Hepatocyte (in vitro differentiated cells): ENCODE data around the gene PERM1. TPM values are rescaled to one million over a fixed set of nuclear protein-coding genes. Genes with fewer than 3 reads are reported as not detected.

Experiments used
- DNase-seq: peaks from one replicate; pipeline ENCODE4 v3.0.0-alpha.2; 2016; ENCODE audit warnings: low spot score
- H2AFZ ChIP-seq: fragments of 200-600 bp; sonication (generic); 2 replicates; pipeline ENCODE4 v1.6.0; 2016; ENCODE audit warnings: antibody characterized with exemption, mild to moderate bottlenecking
- H3K27ac ChIP-seq: fragments of 200-600 bp; sonication (generic); 2 replicates; pipeline ENCODE4 v1.5.1; 2016; ENCODE audit warnings: mild to moderate bottlenecking
- H3K27me3 ChIP-seq: fragments of 200-600 bp; sonication (generic); 2 replicates; pipeline ENCODE4 v1.6.1; 2016
- H3K36me3 ChIP-seq: fragments of 200-600 bp; sonication (generic); replicated peaks from 2 replicates; pipeline ENCODE4 v1.5.1; 2016; ENCODE audit warnings: low read depth; ENCODE audit not compliant: insufficient read depth
- H3K4me1 ChIP-seq: fragments of 200-600 bp; sonication (generic); 2 replicates; pipeline ENCODE4 v1.5.1; 2016; ENCODE audit warnings: mild to moderate bottlenecking, moderate library complexity; ENCODE audit not compliant: insufficient read depth
- H3K4me2 ChIP-seq: fragments of 200-600 bp; sonication (generic); 2 replicates; pipeline ENCODE4 v1.6.0; 2016
- H3K4me3 ChIP-seq: fragments of 200-600 bp; sonication (generic); 2 replicates; pipeline ENCODE4 v1.5.1; 2016; ENCODE audit warnings: mild to moderate bottlenecking
- H3K79me2 ChIP-seq: fragments of 200-600 bp; sonication (generic); 2 replicates; pipeline ENCODE4 v1.6.0; 2017; ENCODE audit warnings: mild to moderate bottlenecking
- H3K9me2 ChIP-seq: fragments of 200-600 bp; sonication (generic); replicated peaks from 2 replicates; pipeline ENCODE4 v1.6.0; 2017; ENCODE audit warnings: mild to moderate bottlenecking; ENCODE audit not compliant: insufficient read depth
- H3K9me3 ChIP-seq: fragments of 200-600 bp; sonication (generic); 2 replicates; pipeline ENCODE4 v1.5.1; 2016; ENCODE audit warnings: low read depth, mild to moderate bottlenecking
- H4K20me1 ChIP-seq: fragments of 200-600 bp; sonication (generic); 2 replicates; pipeline ENCODE4 v1.6.0; 2016; ENCODE audit warnings: mild to moderate bottlenecking; ENCODE audit not compliant: insufficient read depth, poor library complexity, severe bottlenecking
- CTCF ChIP-seq: fragments of 200-600 bp; sonication (generic); IDR thresholded peaks from 2 replicates; pipeline ENCODE4 v1.5.1; 2016; ENCODE audit warnings: antibody characterized with exemption, mild to moderate bottlenecking; ENCODE audit not compliant: poor library complexity
- EZH2 ChIP-seq: fragments of 200-600 bp; sonication (generic); IDR thresholded peaks from 2 replicates; pipeline ENCODE4 v1.6.1; 2016; ENCODE audit warnings: antibody characterized with exemption, mild to moderate bottlenecking, borderline replicate concordance
- EZH2phosphoT487 ChIP-seq: fragments of 200-600 bp; sonication (generic); IDR thresholded peaks from one replicate; pipeline ENCODE4 v1.6.1; 2018; ENCODE audit warnings: antibody characterized with exemption, mild to moderate bottlenecking, low read depth, moderate library complexity; ENCODE audit not compliant: unreplicated experiment, severe bottlenecking
- WGBS: methylation state at CpG from one replicate; pipeline ENCODE4 v1.1.6; 2016; ENCODE audit warnings: low lambda C conversion rate; ENCODE audit errors: missing lambda C conversion rate; 5-methylcytosine and 5-hydroxymethylcytosine counted together
- polyA plus RNA-seq: library from polyadenylated mRNA; unstranded; fragments of >200 nt; fragmentation: Nextera tagmentation; extraction: Ambion mirVana; gene quantifications from 2 replicates; pipeline ENCODE4 v1.2.1, GENCODE V29; 2016
- total RNA-seq: library from RNA; depleted of rRNA; stranded (reverse); fragments of >200 nt; gene quantifications from 2 replicates; pipeline ENCODE4 v1.2.3, GENCODE V29; 2014

The PERM1 gene
- total and polyA plus RNA-seq, 2 experiments from 2014 or later, result 1.3 TPM; not detected in 1

- H3K4me3 ChIP-seq, result no peak overlapping the region
Measured at GRCh38 chr1:983798-984475, 2.0 kb upstream of the PERM1 start.

GRCh38 chr1:982765-983436, 1.0 kb upstream of the PERM1 start:
- Histone ChIP-seq H3K27ac (no peak overlapping the region), H3K36me3 (no peaks in the 10 kb centered on the region), H3K79me2 (no peaks in the 10 kb centered on the region), H3K27me3 (peaks cover 5% of the 10 kb centered on the region), H3K4me3 (no peak overlapping the region), H2AFZ (no peak overlapping the region), H3K4me1 (no peaks in the 10 kb centered on the region), H4K20me1 (no peaks in the 10 kb centered on the region), H3K9me2 (no peaks in the 10 kb centered on the region), H3K9me3 (no peaks in the 10 kb centered on the region), H3K4me2 (no peak overlapping the region)
- WGBS, result 91% methylated on average over 41 of the region's 43 CpGs
- TF ChIP-seq CTCF (no peak), EZH2 (no peak), EZH2phosphoT487 (no peak)
- no peak for DNase-seq

More at GRCh38 chr1:983798-984475, 2.0 kb upstream of the PERM1 start:
- H3K4me1 ChIP-seq, result no peaks in the 10 kb centered on the region
- H3K4me2 ChIP-seq, result peak overlapping the region; percentile 95
- DNase-seq, result peak; percentile 69
- H3K9me3 ChIP-seq, result no peaks in the 10 kb centered on the region
- no peak overlapping the region for H3K27ac ChIP-seq
- 32% methylated on average over 20 of the region's 29 CpGs for WGBS
- peaks cover 5% of the 10 kb centered on the region for H3K27me3 ChIP-seq
- no peaks in the 10 kb centered on the region for H4K20me1 ChIP-seq
- no peaks in the 10 kb centered on the region for H3K79me2 ChIP-seq
- peak overlapping the region; percentile 60 for H2AFZ ChIP-seq
- H3K36me3 ChIP-seq, result no peaks in the 10 kb centered on the region
- no peaks in the 10 kb centered on the region for H3K9me2 ChIP-seq
- TF ChIP-seq EZH2phosphoT487 (no peak), CTCF (peak; percentile 96)

GRCh38 chr1:981491-981954, 370 bp downstream of the PERM1 start:
- H3K27ac ChIP-seq, result no peak overlapping the region
- no peak for DNase-seq
- no peaks in the 10 kb centered on the region for H4K20me1 ChIP-seq
- H3K4me2 ChIP-seq, result no peak overlapping the region
- H3K4me1 ChIP-seq, result no peaks in the 10 kb centered on the region
- H3K27me3 ChIP-seq, result peaks cover 5% of the 10 kb centered on the region
- no peaks in the 10 kb centered on the region for H3K9me3 ChIP-seq
- no peak overlapping the region for H2AFZ ChIP-seq
- TF ChIP-seq EZH2, result no peak
- no peak overlapping the region for H3K4me3 ChIP-seq
- H3K36me3 ChIP-seq, result no peaks in the 10 kb centered on the region
- WGBS, result 86% methylated on average over 20 of the region's 21 CpGs
- no peaks in the 10 kb centered on the region for H3K79me2 ChIP-seq
- no peaks in the 10 kb centered on the region for H3K9me2 ChIP-seq
